GM21619 (cell line): ENCODE data around the gene MED16.
"Not testable (repeated sequence)": the region's sequence is repeated elsewhere in the genome, so short reads cannot be mapped to it uniquely, and the experiment has no call there.

Source experiments
- ATAC-seq: cut with Tn5 transposase; IDR thresholded peaks from one replicate; pipeline ENCODE4 v1.9.1; 2021; ENCODE audit not compliant: unreplicated experiment

The MED16 gene

GRCh38 chr19:891421-892200, 1.4 kb downstream of the MED16 start:
- ATAC-seq, result not testable (repeated sequence)

DNA sequence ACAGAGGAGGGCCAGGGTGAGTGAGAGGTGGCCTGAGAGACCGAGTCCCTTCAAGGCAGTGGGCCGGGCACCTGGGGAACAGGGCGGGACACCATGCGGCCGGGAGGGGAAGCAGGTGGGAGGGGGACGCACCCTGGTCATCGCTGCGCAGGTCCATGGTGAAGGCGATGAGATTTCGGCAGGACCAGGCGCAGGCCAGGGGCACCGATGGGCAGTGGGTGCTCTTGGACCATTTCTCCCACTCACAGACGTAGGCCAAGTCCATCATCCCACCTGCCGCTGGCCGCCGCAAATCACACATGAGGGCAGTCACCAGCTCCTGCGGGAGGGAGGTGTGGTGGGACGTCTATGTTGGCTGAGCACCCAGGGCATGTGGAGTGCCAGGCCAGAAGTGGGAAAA, 2.2 kb downstream of the MED16 start:
- no peak for ATAC-seq

- ATAC-seq, result no peak
These were observed 3.2 kb downstream of the MED16 start for GRCh38 chr19:889662-890295.

DNA sequence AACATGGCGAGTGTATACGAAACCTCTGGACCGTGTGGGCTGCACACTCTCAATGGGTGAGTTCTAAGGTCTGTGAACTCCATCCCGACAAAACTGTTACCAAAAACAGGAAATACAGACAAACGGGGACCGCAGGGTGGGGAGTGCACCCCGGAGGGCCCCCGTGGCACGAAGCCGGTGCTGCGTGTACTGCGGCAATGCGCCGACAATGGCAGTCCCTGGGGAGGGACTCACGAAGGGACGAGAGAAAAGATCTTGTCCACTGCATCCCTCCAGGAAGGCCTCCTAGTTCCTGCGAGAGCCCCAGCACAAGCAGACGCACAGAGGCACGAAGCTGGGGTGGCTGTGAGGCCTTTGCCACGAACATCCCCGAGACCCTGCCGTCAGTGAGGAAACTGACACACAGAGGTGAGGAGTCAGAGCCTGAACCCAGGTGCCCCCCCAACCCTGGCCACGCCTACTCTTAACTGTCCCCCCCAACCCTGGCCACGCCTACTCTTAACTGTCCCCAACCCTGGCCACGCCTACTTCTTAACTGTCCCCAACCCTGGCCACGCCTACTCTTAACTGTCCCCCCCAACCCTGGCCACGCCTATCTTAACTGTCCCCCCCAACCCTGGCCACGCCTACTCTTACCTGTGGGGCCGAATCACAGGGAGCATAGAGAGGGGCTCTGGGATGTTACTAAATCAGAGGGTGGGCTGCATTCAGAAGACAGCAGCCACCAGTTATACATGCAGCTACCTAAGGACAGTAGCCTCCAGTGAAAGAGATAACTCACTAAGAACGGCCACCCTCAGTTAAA, 4.2 kb downstream of the MED16 start:
- no peak for ATAC-seq

DNA sequence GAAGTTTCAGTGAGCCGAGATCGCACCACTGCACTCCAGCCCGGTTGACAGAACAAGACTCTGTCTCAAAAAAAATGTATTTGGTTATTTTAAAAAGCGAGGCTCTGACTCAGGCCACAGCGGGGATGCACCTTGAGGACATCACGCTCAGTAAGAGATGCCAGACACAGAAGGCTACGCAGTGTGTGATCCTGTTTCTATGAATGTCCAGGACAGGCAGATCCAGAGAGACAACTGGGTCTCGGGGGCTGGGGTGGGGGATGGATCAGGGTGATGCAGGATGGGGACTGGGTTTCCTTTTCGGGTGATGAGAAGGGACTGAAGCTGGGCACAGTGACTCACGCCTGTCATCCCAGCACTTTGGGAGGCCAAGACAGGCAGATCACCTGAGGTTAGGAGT, 5.4 kb downstream of the MED16 start:
- ATAC-seq, result no peak

GRCh38 chr19:887072-887471, 5.9 kb downstream of the MED16 start:
- ATAC-seq, result no peak

DNA sequence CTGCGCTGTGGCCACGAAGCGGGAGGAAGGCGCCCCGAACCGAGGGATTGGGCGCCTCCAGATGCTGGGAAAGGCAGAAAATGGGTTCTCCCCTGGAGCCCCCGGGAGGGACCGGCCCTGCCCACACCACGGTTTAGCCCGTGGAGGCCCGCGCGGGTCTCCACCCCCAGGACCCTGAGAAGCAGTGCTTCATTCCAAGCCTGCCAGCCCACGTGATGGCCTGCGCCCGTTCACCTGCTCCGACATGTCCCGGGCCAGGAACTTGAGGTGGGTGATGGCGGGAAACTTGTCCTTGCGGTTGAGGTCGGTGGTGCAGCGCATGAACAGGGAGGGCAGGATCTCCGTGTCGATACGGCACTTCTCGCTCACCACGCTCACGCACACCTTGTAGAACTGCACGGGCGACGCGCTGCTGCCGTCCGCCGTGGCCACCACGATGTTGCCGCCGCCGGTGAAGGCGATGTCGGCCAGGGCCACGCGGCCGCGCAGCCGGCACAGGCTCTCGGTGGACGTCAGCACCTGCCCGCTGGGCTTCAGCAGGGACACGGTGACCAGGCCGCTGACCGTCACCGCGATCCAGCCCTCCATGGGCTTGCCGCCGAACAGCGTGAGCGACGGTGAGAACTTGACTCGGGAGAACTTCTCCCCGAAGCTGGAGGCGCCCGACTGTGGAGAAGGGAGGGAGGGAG, 7.3 kb downstream of the MED16 start:
- no peak for ATAC-seq

- no peak for ATAC-seq
These were observed 8.4 kb downstream of the MED16 start for GRCh38 chr19:884420-885211.

DNA sequence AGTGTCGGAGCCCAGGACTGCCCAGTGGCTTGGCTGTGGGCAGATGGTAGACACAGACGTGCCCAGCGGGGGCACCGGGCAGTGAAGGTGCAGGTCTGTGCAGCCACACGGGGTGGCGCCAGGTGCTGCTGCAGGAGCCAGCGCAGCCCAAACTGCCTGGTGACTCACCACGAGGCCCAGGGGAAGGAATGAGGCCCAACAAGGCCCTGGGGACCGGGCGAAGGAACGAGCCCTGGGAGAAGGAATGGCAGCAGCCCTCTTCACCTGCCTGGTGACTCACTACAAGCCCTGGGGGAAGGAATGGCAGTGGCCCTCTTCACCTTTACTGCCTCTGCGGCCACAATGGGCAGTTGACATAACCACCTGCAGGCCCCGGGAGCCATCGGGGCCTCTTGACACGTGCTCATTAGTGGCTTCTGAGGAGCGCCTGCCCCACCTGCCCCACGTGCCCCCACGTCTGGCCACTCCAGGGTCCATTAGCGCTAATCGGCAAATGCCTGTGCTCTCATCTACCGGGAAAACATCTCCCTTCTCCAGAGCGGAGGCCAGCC, 9.3 kb downstream of the MED16 start:
- ATAC-seq, result no peak

- no peak for ATAC-seq
These were observed 10.0 kb downstream of the MED16 start for GRCh38 chr19:882871-883497.

DNA sequence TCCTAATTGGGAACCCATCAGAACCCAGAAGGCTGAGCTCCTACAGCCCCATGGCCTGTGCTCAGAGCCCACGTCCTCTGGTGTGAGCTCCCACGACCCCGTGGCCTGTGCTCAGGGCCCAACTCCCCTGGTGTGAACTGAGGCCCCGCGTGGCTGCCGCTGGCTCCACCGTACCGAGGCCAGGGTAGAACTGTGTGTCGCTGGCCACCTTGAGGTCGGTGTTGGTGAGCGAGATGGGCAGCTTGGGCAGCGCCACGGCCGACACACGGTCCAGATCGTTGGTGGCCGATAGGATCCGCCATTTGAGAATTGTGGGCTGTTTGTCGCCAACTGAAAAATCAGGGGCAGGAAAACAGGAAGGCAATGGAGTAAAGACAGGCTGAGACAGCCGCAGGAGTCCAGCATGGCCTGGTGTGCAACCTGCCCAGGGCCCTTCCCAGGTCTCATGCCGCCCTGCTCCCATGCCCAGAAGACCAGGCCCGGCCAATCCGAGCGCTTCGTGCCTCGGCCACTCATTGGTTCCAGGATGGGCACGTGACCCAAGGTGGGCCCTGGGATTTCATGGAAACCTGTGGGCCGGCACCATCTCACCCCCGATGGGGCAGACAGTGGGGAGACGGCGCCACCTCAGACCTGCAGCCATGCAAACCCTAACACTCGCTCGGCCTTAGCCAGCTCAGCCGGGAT, 11.5 kb downstream of the MED16 start:
- no peak for ATAC-seq

- ATAC-seq, result no peak
These were observed 13.1 kb downstream of the MED16 start for GRCh38 chr19:879711-880438.

DNA sequence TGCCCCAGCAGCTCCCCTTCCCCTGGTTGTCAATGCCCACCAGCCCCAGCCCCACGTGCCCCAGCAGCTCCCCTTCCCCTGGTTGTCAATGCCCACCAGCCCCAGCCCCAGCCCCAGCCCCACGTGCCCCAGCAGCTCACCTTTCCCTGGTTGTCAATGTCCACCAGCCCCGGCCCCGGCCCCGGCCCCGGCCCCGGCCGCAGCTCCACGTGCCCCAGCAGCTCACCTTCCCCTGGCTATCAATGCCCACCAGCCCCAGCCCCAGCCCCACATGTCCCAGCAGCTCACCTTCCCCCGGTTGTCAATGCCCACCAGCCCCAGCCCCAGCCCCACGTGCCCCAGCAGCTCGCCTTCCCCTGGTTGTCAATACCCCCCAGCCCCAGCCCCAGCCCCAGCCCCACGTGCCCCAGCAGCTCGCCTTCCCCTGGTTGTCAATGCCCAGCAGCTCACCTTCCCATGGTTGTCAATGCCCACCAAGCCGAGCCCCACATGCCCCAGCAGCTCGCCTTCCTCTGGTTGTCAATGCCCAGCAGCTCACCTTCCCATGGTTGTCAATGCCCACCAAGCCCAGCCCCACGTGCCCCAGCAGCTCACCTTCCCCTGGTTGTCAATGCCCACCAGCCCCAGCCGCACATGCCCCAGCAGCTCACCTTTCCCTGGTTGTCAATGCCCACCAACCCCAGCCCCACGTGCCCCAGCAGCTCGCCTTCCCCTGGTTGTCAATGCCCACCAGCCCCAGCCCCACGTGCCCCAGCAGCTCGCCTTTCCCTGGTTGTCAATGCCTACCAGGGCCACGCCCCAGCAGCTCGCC, 14.0 kb downstream of the MED16 start:
- not testable (repeated sequence) for ATAC-seq

DNA sequence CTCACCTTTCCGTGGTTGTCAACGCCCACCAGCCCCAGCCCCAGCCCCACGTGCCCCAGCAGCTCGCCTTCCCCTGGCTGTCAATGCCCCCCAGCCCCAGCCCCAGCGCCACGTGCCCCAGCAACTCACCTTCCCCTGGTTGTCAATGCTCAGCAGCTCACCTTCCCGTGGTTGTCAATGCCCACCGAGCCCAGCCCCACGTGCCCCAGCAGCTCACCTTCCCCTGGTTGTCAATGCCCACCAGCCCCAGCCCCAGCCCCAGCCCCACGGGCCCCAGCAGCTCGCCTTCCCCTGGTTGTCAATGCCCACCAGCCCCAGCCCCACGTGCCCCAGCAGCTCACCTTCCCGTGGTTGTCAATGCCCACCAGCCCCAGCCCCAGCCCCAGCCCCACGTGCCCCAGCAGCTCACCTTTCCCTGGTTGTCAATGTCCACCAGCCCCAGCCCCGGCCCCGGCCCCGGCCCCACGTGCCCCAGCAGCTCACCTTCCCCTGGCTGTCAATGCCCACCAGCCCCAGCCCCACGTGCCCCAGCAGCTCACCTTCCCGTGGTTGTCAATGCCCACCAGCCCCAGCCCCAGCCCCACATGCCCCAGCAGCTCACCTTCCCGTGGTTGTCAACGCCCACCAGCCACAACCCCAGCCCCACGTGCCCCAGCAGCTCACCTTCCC, 14.9 kb downstream of the MED16 start:
- not testable (repeated sequence) for ATAC-seq

- no peak for ATAC-seq
These were observed 16.1 kb downstream of the MED16 start for GRCh38 chr19:876780-877314.

GRCh38 chr19:876089-876488, 16.9 kb downstream of the MED16 start:
- no peak for ATAC-seq
